GM19463 (cell line): ENCODE measurements around the gene CAMK4.

Experiments
- ATAC-seq: cut with Tn5 transposase; IDR thresholded peaks from one replicate; pipeline ENCODE4 v1.9.1; 2021; ENCODE audit warnings: mild to moderate bottlenecking, moderate library complexity; ENCODE audit not compliant: unreplicated experiment

CAMK4 gene

DNA sequence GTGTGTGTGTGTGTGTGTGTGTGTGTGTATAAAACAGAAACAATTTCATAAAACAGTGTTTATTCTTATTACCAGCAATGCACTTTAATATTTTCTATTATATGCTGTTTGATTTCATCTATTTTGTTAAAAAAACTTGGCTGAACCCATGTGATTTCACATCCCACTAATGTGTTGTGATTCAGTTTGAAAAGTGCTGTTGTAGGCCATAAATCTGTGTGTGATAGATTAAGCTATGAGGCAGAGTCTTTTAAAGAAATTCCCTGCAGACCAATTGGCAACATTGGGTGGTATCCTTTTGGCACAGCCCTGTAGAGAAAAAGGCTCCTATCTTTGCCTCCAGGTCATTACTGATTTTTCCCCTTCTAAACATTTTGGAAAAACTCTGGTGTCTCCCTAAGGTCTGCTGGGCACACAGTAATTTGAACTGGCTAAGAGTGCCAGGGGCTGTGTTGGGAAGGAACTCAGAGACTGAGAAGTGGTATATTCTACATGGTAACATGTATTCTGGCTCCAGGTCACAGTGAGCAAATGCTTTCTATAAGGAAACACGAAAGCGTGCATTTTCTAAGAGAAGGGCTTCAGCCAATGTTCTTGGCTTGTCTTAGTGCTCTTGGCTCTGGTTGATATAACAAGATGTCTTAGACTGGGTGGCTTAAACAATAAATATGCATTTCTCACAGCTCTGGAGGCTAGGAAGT, 4.5 kb downstream of the CAMK4 start:
- no peak for ATAC-seq

DNA sequence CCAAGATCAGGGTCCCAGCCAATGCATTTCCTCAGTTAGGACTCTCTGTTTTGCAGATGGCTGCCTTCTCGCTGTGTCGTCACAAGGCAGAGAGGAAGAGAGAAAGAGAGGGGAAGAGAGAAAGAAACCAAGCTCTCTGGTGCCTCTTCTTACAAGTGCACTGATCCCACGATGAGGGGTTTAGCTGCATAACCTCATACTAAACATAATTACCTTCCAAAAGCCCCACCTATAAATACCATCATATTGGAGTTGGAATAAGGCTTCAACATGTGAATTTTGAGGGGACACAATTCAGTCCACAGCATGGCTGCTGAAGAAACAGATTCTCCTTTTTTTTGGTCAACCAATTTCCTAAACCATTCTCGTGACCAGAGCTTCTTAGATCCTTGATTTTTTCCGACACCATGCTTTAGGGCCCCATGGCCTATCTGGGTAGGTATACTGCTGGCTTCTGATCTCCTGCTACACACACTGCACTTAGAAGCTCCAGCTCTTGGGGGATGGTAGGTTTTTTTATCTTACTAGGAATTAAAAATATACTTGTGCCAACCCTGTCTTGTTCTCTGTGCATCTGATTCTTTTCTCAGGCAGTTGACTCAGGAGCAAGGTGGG, 5.1 kb downstream of the CAMK4 start:
- no peak for ATAC-seq

GRCh38 chr5:111229871-111230810, 6.0 kb downstream of the CAMK4 start:
- peak; percentile 26 for ATAC-seq

DNA sequence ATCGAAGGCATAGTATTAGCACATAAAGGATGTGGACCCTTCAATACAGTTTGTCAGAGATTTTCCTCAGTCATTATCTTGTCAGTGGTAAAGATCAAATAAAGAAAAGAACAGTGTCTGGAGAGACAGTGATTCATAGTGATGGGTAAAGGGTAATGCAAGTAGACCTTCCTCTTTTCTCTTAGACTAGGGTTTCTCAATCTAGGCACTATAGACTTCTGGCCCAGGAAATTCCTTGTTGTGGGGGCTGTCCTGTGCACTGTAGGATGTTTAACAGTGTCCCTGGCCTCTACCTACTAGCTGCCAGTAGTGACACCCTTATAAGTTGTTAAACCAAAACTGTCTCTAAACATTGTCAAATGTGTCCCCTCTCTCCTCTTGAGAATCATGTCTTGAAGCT, 6.9 kb downstream of the CAMK4 start:
- ATAC-seq, result no peak

- no peak for ATAC-seq
These were observed 8.3 kb downstream of the CAMK4 start for GRCh38 chr5:111232311-111233051.

DNA sequence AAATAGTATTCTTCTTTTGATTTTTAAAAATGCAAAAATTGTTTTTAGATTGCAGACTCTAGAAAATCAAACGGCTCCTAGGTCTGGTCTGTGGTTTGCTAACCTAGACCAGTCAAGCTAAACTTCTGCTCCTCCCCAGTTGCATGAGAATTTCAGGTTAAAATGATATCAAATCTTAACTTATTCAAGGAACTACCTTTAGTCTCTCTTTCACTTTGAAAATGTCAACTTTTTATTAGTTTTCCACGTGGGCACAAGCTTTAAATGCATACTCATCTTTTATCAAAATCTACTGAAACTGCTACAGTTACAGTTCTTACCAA, 8.8 kb downstream of the CAMK4 start:
- no peak for ATAC-seq

GRCh38 chr5:111234125-111234524, 9.9 kb downstream of the CAMK4 start:
- ATAC-seq, result no peak

- ATAC-seq, result no peak
These were observed 11.5 kb downstream of the CAMK4 start for GRCh38 chr5:111235635-111236034.

DNA sequence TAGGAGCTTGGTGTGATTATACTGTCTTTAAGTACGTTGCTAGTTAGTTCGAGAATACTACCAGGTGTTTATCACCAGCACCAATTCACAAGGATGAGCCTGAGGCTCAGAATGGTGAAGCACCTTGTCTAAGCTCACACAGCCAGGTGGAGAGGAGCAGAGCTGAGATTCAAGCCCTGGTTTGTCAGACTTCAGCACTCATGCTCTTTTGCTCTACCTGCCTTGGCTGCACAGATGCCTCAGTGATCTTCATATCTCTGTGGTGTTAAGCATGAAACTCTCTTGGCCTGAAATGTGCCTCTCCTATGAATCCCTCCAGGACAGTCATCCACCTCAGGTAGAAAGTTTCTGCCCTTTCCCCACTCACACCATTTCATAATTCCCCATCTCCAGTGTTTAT, 12.2 kb downstream of the CAMK4 start:
- no peak for ATAC-seq

GRCh38 chr5:111236995-111237394, 12.8 kb downstream of the CAMK4 start:
- no peak for ATAC-seq

GRCh38 chr5:111237470-111237869, 13.3 kb downstream of the CAMK4 start:
- ATAC-seq, result no peak

- no peak for ATAC-seq
These were observed 14.4 kb downstream of the CAMK4 start for GRCh38 chr5:111238431-111239225.

DNA sequence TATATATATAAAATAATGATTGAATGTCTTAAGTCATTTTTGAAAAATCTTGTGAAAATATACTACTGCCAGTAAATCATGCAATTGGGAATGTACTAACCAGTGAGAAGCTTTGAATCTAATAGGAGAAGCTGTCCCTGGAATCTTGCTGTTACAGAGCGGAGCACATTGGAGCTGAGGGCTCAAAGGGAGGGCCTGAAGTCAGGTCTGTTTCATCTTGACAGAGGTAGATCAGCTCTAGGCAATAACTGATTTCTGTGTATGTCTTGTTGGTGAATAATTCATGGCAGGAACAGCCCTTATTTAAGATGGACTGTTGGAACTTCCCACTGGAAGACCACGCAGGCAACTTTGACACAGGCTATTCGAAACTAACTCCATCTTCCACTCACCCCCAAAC, 17.5 kb downstream of the CAMK4 start:
- no peak for ATAC-seq

DNA sequence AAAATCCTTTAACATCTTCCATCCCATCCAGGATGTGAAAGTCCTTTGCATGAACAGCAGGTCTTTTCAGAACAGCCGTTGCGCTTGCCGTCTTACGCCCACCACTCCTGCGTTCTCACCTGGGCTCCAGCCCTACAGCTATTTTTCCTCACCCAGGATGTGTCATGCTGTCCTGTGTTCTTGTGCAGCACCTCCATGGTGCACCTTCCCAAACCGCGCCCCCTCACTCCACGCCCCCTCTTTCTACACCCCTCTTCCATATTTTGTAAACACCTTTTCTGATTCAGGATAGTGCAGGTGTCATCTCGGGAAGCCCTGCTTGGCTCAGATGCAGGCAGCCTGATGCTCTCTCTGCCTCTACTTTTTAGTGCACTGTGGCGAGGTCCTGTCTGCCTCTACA, 18.4 kb downstream of the CAMK4 start:
- no peak for ATAC-seq

GRCh38 chr5:111243318-111243717, 19.1 kb downstream of the CAMK4 start:
- ATAC-seq, result no peak

GRCh38 chr5:111245654-111246053, 21.5 kb downstream of the CAMK4 start:
- ATAC-seq, result no peak

- no peak for ATAC-seq
These were observed 22.3 kb downstream of the CAMK4 start for GRCh38 chr5:111246459-111246858.

DNA sequence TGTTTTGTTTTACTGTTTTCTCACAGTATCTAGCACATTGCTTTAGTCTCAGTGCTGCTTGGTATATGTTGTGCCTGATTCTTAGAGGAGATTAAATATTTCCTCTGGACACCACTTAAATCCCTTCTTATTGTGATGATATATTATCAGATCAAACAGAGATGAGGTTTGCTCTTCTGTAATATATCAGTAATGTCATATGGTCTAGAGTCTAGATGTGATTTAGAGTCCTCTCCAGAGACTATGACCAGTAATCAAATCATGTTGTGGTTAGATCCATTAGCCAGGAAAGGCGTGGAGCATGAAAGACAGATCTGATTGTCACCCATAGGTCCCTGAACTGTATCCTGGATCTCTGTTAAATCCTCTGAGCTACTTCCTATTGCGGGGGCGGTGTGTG, 24.4 kb downstream of the CAMK4 start:
- no peak for ATAC-seq

DNA sequence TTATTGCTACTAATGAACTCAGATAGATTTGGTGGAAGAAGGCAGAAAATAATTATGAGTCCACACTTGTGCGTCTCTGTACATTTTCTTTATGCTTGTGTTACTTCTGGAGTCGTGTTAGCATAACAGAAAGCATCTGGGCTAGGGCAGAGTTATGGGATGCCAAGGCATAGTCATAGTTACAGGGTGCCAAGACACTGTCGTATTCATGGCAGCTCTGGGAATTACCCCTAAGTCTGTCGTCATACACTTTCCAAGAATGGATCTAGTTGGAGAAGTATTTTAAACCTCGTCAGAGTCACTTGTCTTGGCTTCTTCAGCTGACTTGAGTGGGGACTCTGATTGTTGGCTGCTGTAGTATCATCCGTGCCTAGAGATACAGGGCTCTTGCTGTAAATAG, 27.7 kb downstream of the CAMK4 start:
- no peak for ATAC-seq

- ATAC-seq, result peak; percentile 25
These were observed 28.8 kb downstream of the CAMK4 start for GRCh38 chr5:111252799-111253545.
